Fibroblast of skin of abdomen (primary cell): Measurements from ENCODE around the gene MDP1.
"Not testable (repeated sequence)": the region's sequence is repeated elsewhere in the genome, so short reads cannot be mapped to it uniquely, and the experiment has no call there.

Experiments
- DNase-seq: peaks from one replicate; pipeline ENCODE4 v3.0.0-alpha.2; 2013

MDP1 gene

GRCh38 chr14:24231263-24232120 is 15.6 kb upstream of the MDP1 start:
- no peak for DNase-seq

- no peak for DNase-seq
Measured at GRCh38 chr14:24228902-24229301, 13.0 kb upstream of the MDP1 start.

GRCh38 chr14:24226473-24226872 is 10.6 kb upstream of the MDP1 start:
- DNase-seq, result no peak

GRCh38 chr14:24224618-24225071 is 8.8 kb upstream of the MDP1 start:
- peak; percentile 93 for DNase-seq

- not testable (repeated sequence) for DNase-seq
Measured at GRCh38 chr14:24222987-24223386, 7.1 kb upstream of the MDP1 start.

GRCh38 chr14:24219521-24219920 is 3.7 kb upstream of the MDP1 start:
- DNase-seq, result no peak

GRCh38 chr14:24219080-24219479 is 3.2 kb upstream of the MDP1 start:
- no peak for DNase-seq

GRCh38 chr14:24216876-24217275 is 1.0 kb upstream of the MDP1 start:
- DNase-seq, result not testable (repeated sequence)

- DNase-seq, result no peak
Measured at GRCh38 chr14:24216345-24216699, 456 bp upstream of the MDP1 start.

- no peak for DNase-seq
Measured at GRCh38 chr14:24213866-24214662, 1.8 kb downstream of the MDP1 start.

- DNase-seq, result peak; percentile 99
Measured at GRCh38 chr14:24212924-24213865, 2.7 kb downstream of the MDP1 start, which contains the start of gene CHMP4A. Gene CHMP4A (minus strand): TSS chr14:24213488. CDS start chr14:24213439, 49 bp downstream.

- no peak for DNase-seq
Measured at GRCh38 chr14:24211311-24211710, 4.6 kb downstream of the MDP1 start.

- DNase-seq, result no peak
Measured at GRCh38 chr14:24207625-24208024, 8.2 kb downstream of the MDP1 start.

GRCh38 chr14:24207104-24207551 is 8.7 kb downstream of the MDP1 start:
- DNase-seq, result no peak

- DNase-seq, result no peak
Measured at GRCh38 chr14:24206260-24207103, 9.4 kb downstream of the MDP1 start.

- DNase-seq, result no peak
Measured at GRCh38 chr14:24204163-24205146, 11.4 kb downstream of the MDP1 start.

GRCh38 chr14:24203249-24203886 is 12.5 kb downstream of the MDP1 start:
- not testable (repeated sequence) for DNase-seq

GRCh38 chr14:24202538-24202937 is 13.3 kb downstream of the MDP1 start:
- not testable (repeated sequence) for DNase-seq

- DNase-seq, result no peak
Measured at GRCh38 chr14:24198814-24199524, 16.9 kb downstream of the MDP1 start.
